Fibroblast of the aortic adventitia (primary cell): Measurements from ENCODE around the gene N4BP2L1. TPM values are rescaled to one million over a fixed set of nuclear protein-coding genes. Genes with fewer than 3 reads are reported as not detected.
A peak's percentile ranks its signal among the peaks of the same experiment; 100 is the strongest.

Experiments used
- DNase-seq: peaks from one replicate; pipeline ENCODE4 v3.0.0-alpha.2; 2010; ENCODE audit warnings: low read depth
- H3K4me3 ChIP-seq: 2 replicates; pipeline ENCODE4 v1.5.1; 2011; ENCODE audit warnings: low read depth, mild to moderate bottlenecking, control low read depth, low read length, moderate library complexity
- CTCF ChIP-seq: IDR thresholded peaks from 2 replicates; pipeline ENCODE4 v1.5.1; 2011; ENCODE audit warnings: mild to moderate bottlenecking, low read length, control low read depth, inconsistent platforms; ENCODE audit not compliant: insufficient read depth
- total RNA-seq: library from RNA; depleted of rRNA; stranded (reverse); fragments of >200 nt; gene quantifications from 2 replicates; pipeline ENCODE4 v1.2.3, GENCODE V29; 2012; ENCODE audit warnings: low replicate concordance

N4BP2L1 gene
- total RNA-seq, 1 donor: 1.9 TPM

- TF ChIP-seq CTCF: no peak
- DNase-seq: peak; percentile 73
- H3K4me3 ChIP-seq: no peak overlapping the region
Measured at GRCh38 chr13:32471187-32471922, 43.4 kb upstream of the N4BP2L1 start.

GRCh38 chr13:32468502-32469142, 40.7 kb upstream of the N4BP2L1 start:
- DNase-seq: peak; percentile 8
- no peak overlapping the region for H3K4me3 ChIP-seq
- TF ChIP-seq CTCF: no peak

GRCh38 chr13:32456591-32456990, 28.7 kb upstream of the N4BP2L1 start:
- no peak for DNase-seq
- TF ChIP-seq CTCF: no peak
- no peak overlapping the region for H3K4me3 ChIP-seq

GRCh38 chr13:32455594-32455903, 27.6 kb upstream of the N4BP2L1 start:
- no peak for TF ChIP-seq CTCF
- DNase-seq: no peak
- H3K4me3 ChIP-seq: no peak overlapping the region

GRCh38 chr13:32454886-32455593, 27.1 kb upstream of the N4BP2L1 start:
- no peak for DNase-seq
- no peak overlapping the region for H3K4me3 ChIP-seq
- TF ChIP-seq CTCF: no peak

GRCh38 chr13:32453981-32454380, 26.1 kb upstream of the N4BP2L1 start:
- no peak for DNase-seq
- TF ChIP-seq CTCF: no peak
- H3K4me3 ChIP-seq: no peak overlapping the region
